HG03432 (cell line): ENCODE data around the gene SLC10A7.
"Not testable (repeated sequence)": the region's sequence is repeated elsewhere in the genome, so short reads cannot be mapped to it uniquely, and the experiment has no call there.

Experiments used
- ATAC-seq: cut with Tn5 transposase; IDR thresholded peaks from one replicate; pipeline ENCODE4 v1.9.1; 2021; ENCODE audit warnings: mild to moderate bottlenecking, moderate library complexity; ENCODE audit not compliant: unreplicated experiment

Gene SLC10A7

GRCh38 chr4:146368209-146368608 lies 153.5 kb downstream of the SLC10A7 start:
- no peak for ATAC-seq

GRCh38 chr4:146367347-146367746 lies 154.4 kb downstream of the SLC10A7 start:
- ATAC-seq: no peak

GRCh38 chr4:146359771-146360170 lies 162.0 kb downstream of the SLC10A7 start:
- ATAC-seq: no peak

- ATAC-seq: not testable (repeated sequence)
Observed at GRCh38 chr4:146350114-146350513, 171.6 kb downstream of the SLC10A7 start.

GRCh38 chr4:146349306-146349705 lies 172.4 kb downstream of the SLC10A7 start:
- no peak for ATAC-seq

- no peak for ATAC-seq
Observed at GRCh38 chr4:146347822-146348221, 173.9 kb downstream of the SLC10A7 start.

GRCh38 chr4:146346276-146346675 lies 175.5 kb downstream of the SLC10A7 start:
- ATAC-seq: peak; percentile 35

GRCh38 chr4:146343776-146344175 lies 178.0 kb downstream of the SLC10A7 start:
- ATAC-seq: no peak

GRCh38 chr4:146343199-146343598 lies 178.5 kb downstream of the SLC10A7 start:
- ATAC-seq: peak; percentile 83

GRCh38 chr4:146342600-146343192 lies 179.0 kb downstream of the SLC10A7 start:
- no peak for ATAC-seq

- ATAC-seq: no peak
Observed at GRCh38 chr4:146340798-146341197, 180.9 kb downstream of the SLC10A7 start.

- no peak for ATAC-seq
Observed at GRCh38 chr4:146338512-146338911, 183.2 kb downstream of the SLC10A7 start.

- no peak for ATAC-seq
Observed at GRCh38 chr4:146336410-146336807, 185.3 kb downstream of the SLC10A7 start.

GRCh38 chr4:146335763-146336409 lies 185.9 kb downstream of the SLC10A7 start:
- ATAC-seq: no peak

GRCh38 chr4:146334862-146335449 lies 186.8 kb downstream of the SLC10A7 start:
- no peak for ATAC-seq

GRCh38 chr4:146333895-146334262 lies 187.9 kb downstream of the SLC10A7 start:
- ATAC-seq: no peak

- ATAC-seq: peak; percentile 93
Observed at GRCh38 chr4:146333187-146333894, 188.4 kb downstream of the SLC10A7 start.

- ATAC-seq: no peak
Observed at GRCh38 chr4:146330392-146330791, 191.3 kb downstream of the SLC10A7 start.

GRCh38 chr4:146329050-146329716 lies 192.6 kb downstream of the SLC10A7 start:
- no peak for ATAC-seq

GRCh38 chr4:146327859-146328650 lies 193.7 kb downstream of the SLC10A7 start:
- ATAC-seq: no peak
